CD14-positive monocyte (primary cell): ENCODE results near the gene PCED1A. TPM values are rescaled to one million over a fixed set of nuclear protein-coding genes. Genes with fewer than 3 reads are reported as not detected.

Experiments
- DNase-seq, 3 donors: peaks; one replicate each; pipeline ENCODE4 v3.0.0-alpha.2; 2011 to 2022
- H2AFZ ChIP-seq: 2 replicates; pipeline ENCODE4 v1.6.0; 2012; ENCODE audit warnings: mild to moderate bottlenecking, low read depth, low read length, inconsistent platforms; ENCODE audit not compliant: insufficient read depth, poor library complexity, severe bottlenecking
- H3K27ac ChIP-seq, 2 donors: 1 replicate in 1 of 2; 2 replicates in 1 of 2; pipeline ENCODE4 v1.5.1; 2012 to 2013; ENCODE audit warnings: low read length in 2 of 2, control low read depth in 1 of 2, inconsistent platforms in 1 of 2, low read depth in 1 of 2, mild to moderate bottlenecking in 1 of 2
- H3K27me3 ChIP-seq, 2 donors: one replicate each; pipeline versions ENCODE4 v1.6.0 to v1.6.1; 2011 to 2013; ENCODE audit warnings: low read length in 2 of 2; ENCODE audit not compliant: control insufficient read depth in 2 of 2, insufficient read depth in 2 of 2
- H3K36me3 ChIP-seq, 2 donors: replicated peaks in 1 of 2; 1 replicate in 1 of 2; 2 replicates in 1 of 2; pipeline versions ENCODE4 v1.5.1 to v1.6.1; 2012 to 2013; ENCODE audit warnings: low read length in 2 of 2, control low read depth in 1 of 2, inconsistent platforms in 1 of 2, mild to moderate bottlenecking in 1 of 2; ENCODE audit not compliant: insufficient read depth in 2 of 2, control insufficient read depth in 1 of 2
- H3K4me1 ChIP-seq, 2 donors: 1 replicate in 1 of 2; 2 replicates in 1 of 2; pipeline versions ENCODE4 v1.5.1 to v1.6.1; 2012 to 2013; ENCODE audit warnings: low read length in 2 of 2, control low read depth in 1 of 2, inconsistent platforms in 1 of 2, mild to moderate bottlenecking in 1 of 2, moderate library complexity in 1 of 2; ENCODE audit not compliant: insufficient read depth in 2 of 2, control insufficient read depth in 1 of 2
- H3K4me2 ChIP-seq: replicated peaks from 2 replicates; pipeline ENCODE3; 2012; ENCODE audit warnings: low read length, moderate library complexity, mild to moderate bottlenecking; ENCODE audit not compliant: poor library complexity, severe bottlenecking; ENCODE audit errors: extremely low read depth
- H3K4me3 ChIP-seq, 3 experiments: fragments of 200-600 bp in 1 of 3; sonication (generic) in 1 of 3; replicated peaks in 1 of 3; 1 replicate in 2 of 3; 2 replicates in 1 of 3; pipeline ENCODE4 v1.5.1; 2011 to 2013; ENCODE audit warnings: low read length in 3 of 3, mild to moderate bottlenecking in 3 of 3, control low read depth in 2 of 3, low read depth in 2 of 3, inconsistent platforms in 1 of 3, moderate library complexity in 1 of 3
- H3K79me2 ChIP-seq: 2 replicates; pipeline ENCODE4 v1.6.0; 2012; ENCODE audit warnings: mild to moderate bottlenecking, control low read depth, inconsistent platforms, low read length, moderate library complexity; ENCODE audit not compliant: insufficient read depth
- H3K9ac ChIP-seq: 2 replicates; pipeline ENCODE4 v1.6.0; 2017; ENCODE audit warnings: low read length, mild to moderate bottlenecking; ENCODE audit not compliant: insufficient read depth, poor library complexity, severe bottlenecking
- H3K9me3 ChIP-seq, 2 donors: replicated peaks in 1 of 2; 1 replicate in 1 of 2; 2 replicates in 1 of 2; pipeline versions ENCODE4 v1.5.1 to v1.6.1; 2012 to 2013; ENCODE audit warnings: low read length in 2 of 2, control low read depth in 1 of 2; ENCODE audit not compliant: control insufficient read depth in 1 of 2, insufficient read depth in 1 of 2
- H4K20me1 ChIP-seq: 2 replicates; pipeline ENCODE4 v1.6.0; 2012; ENCODE audit warnings: mild to moderate bottlenecking, low read length, control low read depth, moderate library complexity; ENCODE audit not compliant: insufficient read depth
- H3K27ac Mint-ChIP-seq, 7 donors: one replicate each; pipeline ENCODE4 v1.8.0; 2020; ENCODE audit warnings: mild to moderate bottlenecking in 7 of 7, mixed read lengths in 7 of 7, moderate library complexity in 6 of 7, inconsistent platforms in 2 of 7
- H3K27me3 Mint-ChIP-seq, 3 donors: one replicate each; pipeline ENCODE4 v1.8.0; 2021 to 2022; ENCODE audit warnings: low read depth in 3 of 3, mild to moderate bottlenecking in 3 of 3, mixed read lengths in 3 of 3, moderate library complexity in 3 of 3, inconsistent platforms in 1 of 3
- H3K36me3 Mint-ChIP-seq, 2 donors: one replicate each; pipeline ENCODE4 v1.8.0; 2020; ENCODE audit warnings: mixed read lengths in 2 of 2, inconsistent platforms in 1 of 2, mild to moderate bottlenecking in 1 of 2
- H3K4me1 Mint-ChIP-seq: one replicate; pipeline ENCODE4 v1.8.0; 2020; ENCODE audit warnings: mild to moderate bottlenecking, mixed read lengths
- H3K4me3 Mint-ChIP-seq, 2 donors: one replicate each; pipeline ENCODE4 v1.8.0; 2020; ENCODE audit warnings: mild to moderate bottlenecking in 2 of 2, mixed read lengths in 2 of 2, moderate library complexity in 1 of 2
- H3K9me3 Mint-ChIP-seq, 7 donors: one replicate each; pipeline ENCODE4 v1.8.0; 2020 to 2022; ENCODE audit warnings: mixed read lengths in 7 of 7, mild to moderate bottlenecking in 6 of 7, moderate library complexity in 6 of 7, inconsistent platforms in 2 of 7
- CTCF ChIP-seq: fragments of 200-600 bp; IDR thresholded peaks from one replicate; pipeline ENCODE4 v1.8.0; 2022; ENCODE audit warnings: antibody characterized with exemption, mild to moderate bottlenecking
- WGBS: methylation state at CpG from one replicate; pipeline ENCODE4 v1.1.5; 2013; ENCODE audit warnings: missing lambda C conversion rate; ENCODE audit not compliant: insufficient coverage; 5-methylcytosine and 5-hydroxymethylcytosine counted together
- intact Hi-C, 2 donors: fragments of 100-400 bp; cut with micrococcal nuclease; formaldehyde crosslinking; loops; one replicate each; pipeline versions ENCODE4 v1.15.0 to v1.15.1; 2023
- polyA plus RNA-seq, 3 donors: library from polyadenylated mRNA; depleted of rRNA in 1 of 3; unstranded in 2 of 3; stranded (reverse) in 1 of 3; fragments of 300-500 nt in 2 of 3; fragments of >200 nt in 1 of 3; fragmentation: Illumina TruSeq in 2 of 3; gene quantifications; 1 replicate in 2 of 3; 2 replicates in 1 of 3; pipeline ENCODE4 v1.2.3, GENCODE V29; 2012 to 2021

PCED1A gene
- polyA plus RNA-seq, 3 donors, result 9.1 to 85.2 (median 10.2) TPM

GRCh38 chr20:2817341-2817726, 23.1 kb downstream of the PCED1A start:
- intact Hi-C loops, result no loop called here
- Histone ChIP-seq H3K4me2 (no peak overlapping the region), H3K27me3 (peaks cover 18 to 33% of the 10 kb centered on the region in 2 donors), H2AFZ (no peak overlapping the region), H3K9me3 (no peaks in the 10 kb centered on the region), H3K79me2 (no peaks in the 10 kb centered on the region), H4K20me1 (no peaks in the 10 kb centered on the region), H3K27ac (no peak overlapping the region), H3K9ac (no peak overlapping the region), H3K4me1 (no peaks in the 10 kb centered on the region), H3K4me3 (no peak overlapping the region), H3K36me3 (no peaks in the 10 kb centered on the region)
- DNase-seq, result no peak
- Mint-ChIP-seq H3K9me3 (peaks cover 0 to 10% (median 7%) of the 10 kb centered on the region in 7 donors), H3K4me3 (no peak overlapping the region), H3K36me3 (no peaks in the 10 kb centered on the region), H3K4me1 (peaks cover 4% of the 10 kb centered on the region), H3K27ac (no peak overlapping the region), H3K27me3 (peaks cover 28 to 37% (median 33%) of the 10 kb centered on the region in 3 donors)
- no peak for TF ChIP-seq CTCF
- WGBS, result 88% methylated on average over 2 of the region's 2 CpGs

- Histone ChIP-seq H3K27me3 (peaks cover 14 to 27% of the 10 kb centered on the region in 2 donors), H3K4me1 (no peaks in the 10 kb centered on the region), H3K27ac (no peak overlapping the region), H3K4me3 (no peak overlapping the region), H2AFZ (no peak overlapping the region), H3K79me2 (no peaks in the 10 kb centered on the region), H4K20me1 (no peaks in the 10 kb centered on the region), H3K9me3 (no peaks in the 10 kb centered on the region), H3K4me2 (no peak overlapping the region), H3K9ac (no peak overlapping the region), H3K36me3 (no peaks in the 10 kb centered on the region)
- WGBS, result 88% methylated on average over 19 of the region's 20 CpGs
- Mint-ChIP-seq H3K36me3 (no peaks in the 10 kb centered on the region), H3K27ac (no peak overlapping the region), H3K4me1 (peaks cover 4% of the 10 kb centered on the region), H3K27me3 (peaks cover 22 to 31% (median 28%) of the 10 kb centered on the region in 3 donors), H3K4me3 (no peak overlapping the region), H3K9me3 (peaks cover 0 to 14% (median 8%) of the 10 kb centered on the region in 7 donors)
- DNase-seq, result no peak
- intact Hi-C loops, result no loop called here
- no peak for TF ChIP-seq CTCF
Observed at GRCh38 chr20:2816583-2817340, 23.7 kb downstream of the PCED1A start.
